Naive thymus-derived CD4-positive, alpha-beta T cell (primary cell): ENCODE data around the gene DCTPP1. TPM values are rescaled to one million over a fixed set of nuclear protein-coding genes. Genes with fewer than 3 reads are reported as not detected.

Source experiments
- ATAC-seq: fragments of 150-1000 bp; cut with Tn5 transposase; 2 replicates; pipeline ENCODE4 v1.10.0; 2021; ENCODE audit warnings: mild to moderate bottlenecking, moderate library complexity
- CTCF ChIA-PET: fragments of 350-600 bp; sonication (Branson Sonifier 250); formaldehyde crosslinking; loops from one replicate; lab custom pipeline; 2021; ENCODE audit warnings: antibody characterized with exemption; lab: Charles Lee
- POLR2A ChIA-PET: fragments of 350-600 bp; sonication (Branson Sonifier 250); formaldehyde crosslinking; loops from one replicate; lab custom pipeline; 2021; ENCODE audit warnings: antibody characterized with exemption, inconsistent platforms; lab: Charles Lee
- DNase-seq, 9 donors: peaks; one replicate each; pipeline versions ENCODE4 v3.0.0 to v3.0.0-alpha.2; 2020 to 2022; ENCODE audit warnings: mixed read lengths in 1 of 9
- H3K27ac ChIP-seq: one replicate; pipeline ENCODE4 v1.7.0; 2013; ENCODE audit warnings: mild to moderate bottlenecking, low read depth, low read length, moderate library complexity
- H3K27me3 ChIP-seq, 2 donors: one replicate each; pipeline ENCODE4 v1.7.0; 2013; ENCODE audit warnings: low read length in 2 of 2, mild to moderate bottlenecking in 2 of 2, moderate library complexity in 2 of 2; ENCODE audit not compliant: control insufficient read depth in 2 of 2, insufficient read depth in 2 of 2
- H3K36me3 ChIP-seq, 3 experiments: 1 replicate in 2 of 3; 2 replicates in 1 of 3; pipeline ENCODE4 v1.7.0; 2013; ENCODE audit warnings: low read length in 3 of 3, mild to moderate bottlenecking in 3 of 3, moderate library complexity in 1 of 3; ENCODE audit not compliant: insufficient read depth in 3 of 3, control insufficient read depth in 2 of 3
- H3K4me1 ChIP-seq, 2 donors: one replicate each; pipeline ENCODE4 v1.7.0; 2013; ENCODE audit warnings: low read length in 2 of 2, mild to moderate bottlenecking in 2 of 2, moderate library complexity in 1 of 2; ENCODE audit not compliant: control insufficient read depth in 2 of 2, insufficient read depth in 2 of 2
- H3K4me3 ChIP-seq: 2 replicates; pipeline ENCODE4 v1.7.0; 2013; ENCODE audit warnings: mild to moderate bottlenecking, low read length
- H3K9me3 ChIP-seq, 3 experiments: 1 replicate in 2 of 3; 2 replicates in 1 of 3; pipeline ENCODE4 v1.7.0; 2013; ENCODE audit warnings: low read length in 3 of 3; ENCODE audit not compliant: control insufficient read depth in 2 of 3
- H3K27ac Mint-ChIP-seq, 9 donors: one replicate each; pipeline ENCODE4 v1.8.0; 2020 to 2022; ENCODE audit warnings: mixed read lengths in 9 of 9, mild to moderate bottlenecking in 8 of 9, moderate library complexity in 5 of 9, inconsistent platforms in 2 of 9
- H3K27me3 Mint-ChIP-seq, 5 donors: one replicate each; pipeline ENCODE4 v1.8.0; 2021 to 2022; ENCODE audit warnings: mixed read lengths in 5 of 5, mild to moderate bottlenecking in 1 of 5
- H3K36me3 Mint-ChIP-seq, 5 donors: one replicate each; pipeline ENCODE4 v1.8.0; 2020 to 2022; ENCODE audit warnings: mixed read lengths in 5 of 5, mild to moderate bottlenecking in 3 of 5, inconsistent platforms in 1 of 5
- H3K4me1 Mint-ChIP-seq, 7 donors: one replicate each; pipeline ENCODE4 v1.8.0; 2020 to 2022; ENCODE audit warnings: mixed read lengths in 7 of 7, mild to moderate bottlenecking in 3 of 7, inconsistent platforms in 1 of 7
- H3K4me3 Mint-ChIP-seq, 10 donors: one replicate each; pipeline ENCODE4 v1.8.0; 2020 to 2022; ENCODE audit warnings: mild to moderate bottlenecking in 10 of 10, mixed read lengths in 10 of 10, moderate library complexity in 6 of 10, inconsistent platforms in 2 of 10
- H3K9me3 Mint-ChIP-seq, 11 donors: one replicate each; pipeline ENCODE4 v1.8.0; 2020 to 2022; ENCODE audit warnings: mixed read lengths in 11 of 11, mild to moderate bottlenecking in 4 of 11, inconsistent platforms in 1 of 11, moderate library complexity in 1 of 11
- intact Hi-C, 2 donors: fragments of 100-400 bp; cut with micrococcal nuclease; formaldehyde crosslinking; loops; one replicate each; pipeline ENCODE4 v1.15.1; 2023
- polyA plus RNA-seq, 2 donors: library from polyadenylated mRNA; unstranded; fragments of 300-500 nt; fragmentation: Illumina TruSeq; gene quantifications; one replicate each; pipeline ENCODE4 v1.2.3, GENCODE V29; 2021
- total RNA-seq, 6 experiments: library from RNA in 5 of 6; stranded (reverse) in 5 of 6; gene quantifications; 1 replicate in 5 of 6; 2 replicates in 1 of 6; pipeline ENCODE4 v1.2.3 and lab custom pipeline; 2021 to 2026

DCTPP1 gene
- total and polyA plus RNA-seq, 7 experiments from 2014 or later = 11.6 to 81.1 (median 15.6) TPM

GRCh38 chr16:30428055-30428454 is 1.8 kb downstream of the DCTPP1 start:
- Mint-ChIP-seq H3K4me3 (peak overlapping the region in 8 of 10 donors; percentile 7 to 57 (median 19)), H3K4me1 (peaks cover 7 to 17% (median 11%) of the 10 kb centered on the region in 7 donors), H3K27me3 (no peaks in the 10 kb centered on the region), H3K9me3 (peaks cover 0 to 2% (median 0%) of the 10 kb centered on the region in 11 donors), H3K27ac (peak overlapping the region in 5 of 9 donors; percentile 2 to 78 (median 59)), H3K36me3 (peaks cover 4 to 15% (median 9%) of the 10 kb centered on the region in 5 donors)
- ATAC-seq = no peak
- Histone ChIP-seq H3K27me3 (no peaks in the 10 kb centered on the region), H3K4me3 (no peak overlapping the region), H3K4me1 (peaks cover 15 to 16% of the 10 kb centered on the region in 2 donors), H3K36me3 (peaks cover 0 to 30% (median 8%) of the 10 kb centered on the region in 3 experiments), H3K27ac (peak overlapping the region; percentile 35), H3K9me3 (no peaks in the 10 kb centered on the region)
- no peak for DNase-seq
- intact Hi-C loops = no loop called here
- CTCF ChIA-PET = no interaction called here
- POLR2A ChIA-PET = interaction anchor here (0.9 kb wide), 1 partner anchor 10 kb away, joined by 3 read pairs; no protein-coding TSS in a partner anchor

- ChIA-PET POLR2A (interaction anchor here (0.7 to 1.5 kb wide), 6 partner anchors 11 to 151 kb away, joined by 3 to 8 read pairs (median 4); partner anchors contain the start of genes ITGAL and ZNF771), CTCF (interaction anchor here (1.0 kb wide), 1 partner anchor 9 kb away, joined by 3 read pairs; the partner anchor contains the start of gene DCTPP1)
- Histone ChIP-seq H3K4me1 (peaks cover 6 to 8% of the 10 kb centered on the region in 2 donors), H3K9me3 (no peaks in the 10 kb centered on the region), H3K27me3 (no peaks in the 10 kb centered on the region), H3K27ac (no peak overlapping the region), H3K4me3 (no peak overlapping the region), H3K36me3 (peaks cover 0 to 30% (median 5%) of the 10 kb centered on the region in 3 experiments)
- Mint-ChIP-seq H3K4me1 (peaks cover 14 to 29% (median 17%) of the 10 kb centered on the region in 7 donors), H3K27ac (peak overlapping the region in 3 of 9 donors; percentile 26 to 63 (median 45)), H3K27me3 (no peaks in the 10 kb centered on the region), H3K4me3 (no peak overlapping the region), H3K36me3 (peaks cover 0 to 22% (median 12%) of the 10 kb centered on the region in 5 donors), H3K9me3 (no peaks in the 10 kb centered on the region)
- intact Hi-C loops = no loop called here
- no peak for ATAC-seq
- no peak for DNase-seq
These were observed 8.8 kb downstream of the DCTPP1 start for GRCh38 chr16:30421010-30421409.

GRCh38 chr16:30418350-30419181 is 11.3 kb downstream of the DCTPP1 start:
- Histone ChIP-seq H3K9me3 (no peaks in the 10 kb centered on the region), H3K4me3 (peak overlapping the region; percentile 76), H3K36me3 (peaks cover 0 to 18% (median 0%) of the 10 kb centered on the region in 3 experiments), H3K27ac (peak overlapping the region; percentile 85), H3K4me1 (peaks cover 6 to 8% of the 10 kb centered on the region in 2 donors), H3K27me3 (no peaks in the 10 kb centered on the region)
- Mint-ChIP-seq H3K36me3 (peaks cover 0 to 14% (median 5%) of the 10 kb centered on the region in 5 donors), H3K27ac (peak overlapping the region; percentile 60 to 91 (median 81)), H3K27me3 (no peaks in the 10 kb centered on the region), H3K4me1 (peaks cover 12 to 31% (median 14%) of the 10 kb centered on the region in 7 donors), H3K4me3 (peak overlapping the region; percentile 59 to 80 (median 66)), H3K9me3 (no peaks in the 10 kb centered on the region)
- intact Hi-C loops = loop anchor here (1.0 to 10.0 kb wide), 3 partner anchors 12 to 614 kb away; partner anchors contain the start of genes DCTPP1 (in 2 of the 2), MAPK3 (in 1 of the 2) and MAZ (in 1 of the 2)
- no peak for DNase-seq
- POLR2A ChIA-PET = interaction anchor here (0.5 to 4.3 kb wide), 60 partner anchors 8 to 354 kb away, joined by 3 to 82 read pairs (median 4); partner anchors contain the start of genes ALDOA, CORO1A, DCTPP1 and FBRS
- CTCF ChIA-PET = interaction anchor here (0.6 to 2.5 kb wide), 9 partner anchors 9 to 326 kb away, joined by 3 to 20 read pairs (median 6); partner anchors contain the start of genes DCTPP1 and ZNF771
- ATAC-seq = no peak

DNA sequence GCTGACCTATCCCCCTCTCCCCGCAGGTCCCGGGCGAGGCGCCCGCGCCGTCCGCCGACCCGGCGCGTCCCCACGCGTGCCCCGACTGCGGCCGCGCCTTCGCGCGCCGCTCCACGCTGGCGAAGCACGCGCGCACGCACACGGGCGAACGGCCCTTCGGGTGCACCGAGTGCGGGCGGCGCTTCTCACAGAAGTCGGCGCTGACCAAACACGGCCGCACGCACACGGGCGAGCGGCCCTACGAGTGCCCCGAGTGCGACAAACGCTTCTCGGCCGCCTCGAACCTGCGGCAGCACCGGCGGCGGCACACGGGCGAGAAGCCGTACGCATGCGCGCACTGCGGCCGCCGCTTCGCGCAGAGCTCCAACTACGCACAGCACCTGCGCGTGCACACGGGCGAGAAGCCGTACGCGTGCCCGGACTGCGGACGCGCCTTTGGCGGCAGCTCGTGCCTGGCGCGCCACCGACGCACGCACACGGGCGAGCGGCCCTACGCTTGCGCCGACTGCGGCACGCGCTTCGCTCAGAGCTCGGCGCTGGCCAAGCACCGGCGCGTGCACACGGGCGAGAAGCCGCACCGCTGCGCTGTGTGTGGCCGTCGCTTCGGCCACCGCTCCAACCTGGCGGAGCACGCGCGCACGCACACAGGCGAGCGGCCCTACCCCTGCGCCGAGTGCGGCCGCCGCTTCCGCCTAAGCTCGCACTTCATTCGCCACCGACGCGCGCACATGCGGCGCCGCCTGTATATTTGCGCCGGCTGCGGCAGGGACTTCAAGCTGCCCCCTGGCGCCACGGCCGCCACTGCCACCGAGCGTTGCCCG is 12.1 kb downstream of the DCTPP1 start:
- H3K36me3 ChIP-seq = peaks cover 0 to 13% (median 0%) of the 10 kb centered on the region in 3 experiments
- DNase-seq (peak; percentile 79 to 93 (median 88)), ATAC-seq (peak; percentile 95)
- H3K4me3 ChIP-seq = peak overlapping the region; percentile 76
- H3K27ac ChIP-seq = peak overlapping the region; percentile 85
- H3K9me3 Mint-ChIP-seq = no peaks in the 10 kb centered on the region
- peaks cover 6 to 8% of the 10 kb centered on the region in 2 donors for H3K4me1 ChIP-seq
- peaks cover 0 to 14% (median 5%) of the 10 kb centered on the region in 5 donors for H3K36me3 Mint-ChIP-seq
- H3K9me3 ChIP-seq = no peaks in the 10 kb centered on the region
- H3K27me3 ChIP-seq = no peaks in the 10 kb centered on the region
- H3K4me1 Mint-ChIP-seq = peaks cover 12 to 31% (median 14%) of the 10 kb centered on the region in 7 donors
- H3K27me3 Mint-ChIP-seq = no peaks in the 10 kb centered on the region
- H3K4me3 Mint-ChIP-seq = peak overlapping the region; percentile 54 to 80 (median 70)
- POLR2A ChIA-PET = interaction anchor here (0.5 to 4.3 kb wide), 59 partner anchors 8 to 353 kb away, joined by 3 to 82 read pairs (median 4); partner anchors contain the start of genes ALDOA, CORO1A, DCTPP1 and FBRS
- intact Hi-C loops = loop anchor here (1.0 to 10.0 kb wide), 6 partner anchors 10 to 613 kb away; partner anchors contain the start of genes DCTPP1 (in 2 of the 2), MAPK3 (in 1 of the 2), MAZ (in 1 of the 2) and SRCAP (in 1 of the 2)
- CTCF ChIA-PET = interaction anchor here (0.5 to 2.5 kb wide), 10 partner anchors 8 to 325 kb away, joined by 3 to 20 read pairs (median 4); partner anchors contain the start of genes DCTPP1 and ZNF771
- peak overlapping the region in 7 of 9 donors; percentile 69 to 88 (median 81) for H3K27ac Mint-ChIP-seq

- H3K4me1 Mint-ChIP-seq = peaks cover 14 to 36% (median 18%) of the 10 kb centered on the region in 7 donors
- H3K4me3 ChIP-seq = peak overlapping the region; percentile 76
- POLR2A ChIA-PET = interaction anchor here (0.7 to 4.3 kb wide), 48 partner anchors 9 to 353 kb away, joined by 3 to 82 read pairs (median 5); partner anchors contain the start of genes ALDOA, CD2BP2, CORO1A and DCTPP1
- no peak for ATAC-seq
- peaks cover 0 to 15% (median 10%) of the 10 kb centered on the region in 5 donors for H3K36me3 Mint-ChIP-seq
- peak overlapping the region; percentile 0 to 80 (median 60) for H3K4me3 Mint-ChIP-seq
- peak overlapping the region in 8 of 9 donors; percentile 33 to 82 (median 66) for H3K27ac Mint-ChIP-seq
- intact Hi-C loops = loop anchor here (1.0 to 10.0 kb wide), 4 partner anchors 10 to 612 kb away; partner anchors contain the start of genes MAZ (in 1 of the 2), SRCAP (in 1 of the 2), ZNF48 (in 1 of the 2) and ZNF771 (in 1 of the 2)
- no peaks in the 10 kb centered on the region for H3K9me3 Mint-ChIP-seq
- CTCF ChIA-PET = interaction anchor here (0.5 to 2.5 kb wide), 10 partner anchors 7 to 325 kb away, joined by 3 to 20 read pairs (median 5); partner anchors contain the start of genes DCTPP1 and ZNF771
- H3K27me3 ChIP-seq = no peaks in the 10 kb centered on the region
- H3K27me3 Mint-ChIP-seq = no peaks in the 10 kb centered on the region
- peaks cover 6 to 8% of the 10 kb centered on the region in 2 donors for H3K4me1 ChIP-seq
- peaks cover 0 to 13% (median 0%) of the 10 kb centered on the region in 3 experiments for H3K36me3 ChIP-seq
- H3K27ac ChIP-seq = peak overlapping the region; percentile 85
- DNase-seq = no peak
- no peaks in the 10 kb centered on the region for H3K9me3 ChIP-seq
These were observed 13.0 kb downstream of the DCTPP1 start for GRCh38 chr16:30416624-30417528.
